ENCODE measurements around the gene PASD1. TPM values are rescaled to one million over a fixed set of nuclear protein-coding genes. Genes with fewer than 3 reads are reported as not detected.

The PASD1 gene
- total RNA-seq, 4 donors from 2014 or later: 0.11 to 0.13 TPM; not detected in 2

DNA sequence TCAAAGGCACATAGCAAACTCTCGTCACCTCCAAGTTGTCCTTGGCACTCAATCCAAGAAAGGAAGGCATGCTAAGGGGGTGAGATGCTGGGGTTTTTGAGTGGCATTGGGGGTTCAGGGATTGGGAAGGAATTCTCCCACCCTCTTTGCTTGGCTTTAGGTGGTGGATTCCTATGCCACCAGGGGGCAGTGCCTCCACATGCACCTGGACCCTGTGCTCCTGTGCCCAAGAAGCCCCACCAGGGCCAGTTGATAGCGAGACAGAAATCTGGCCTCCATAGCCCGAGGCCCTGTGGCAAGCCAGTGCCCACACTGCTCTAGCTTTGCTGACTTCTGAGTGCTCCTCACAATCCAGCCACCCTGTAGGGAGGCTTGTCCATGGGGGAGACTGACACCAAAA is 150.4 kb downstream of the PASD1 start:
- Histone ChIP-seq H3K4me1 (no peaks in the 10 kb centered on the region), H3K27ac (no peak overlapping the region), H3K4me3 (replicated peaks in 1 of 3) (no peak overlapping the region), H3K36me3 (no peaks in the 10 kb centered on the region), H3K9me3 (no peaks in the 10 kb centered on the region), H3K27me3 (no peaks in the 10 kb centered on the region)
- intact Hi-C loops (cut with DNase I): no loop called here
- WGBS, 2 donors: 86 to 92% methylated on average over 1 to 2 of the region's 3 CpGs
- no peak for DNase-seq
- TF ChIP-seq, protein P1, sequence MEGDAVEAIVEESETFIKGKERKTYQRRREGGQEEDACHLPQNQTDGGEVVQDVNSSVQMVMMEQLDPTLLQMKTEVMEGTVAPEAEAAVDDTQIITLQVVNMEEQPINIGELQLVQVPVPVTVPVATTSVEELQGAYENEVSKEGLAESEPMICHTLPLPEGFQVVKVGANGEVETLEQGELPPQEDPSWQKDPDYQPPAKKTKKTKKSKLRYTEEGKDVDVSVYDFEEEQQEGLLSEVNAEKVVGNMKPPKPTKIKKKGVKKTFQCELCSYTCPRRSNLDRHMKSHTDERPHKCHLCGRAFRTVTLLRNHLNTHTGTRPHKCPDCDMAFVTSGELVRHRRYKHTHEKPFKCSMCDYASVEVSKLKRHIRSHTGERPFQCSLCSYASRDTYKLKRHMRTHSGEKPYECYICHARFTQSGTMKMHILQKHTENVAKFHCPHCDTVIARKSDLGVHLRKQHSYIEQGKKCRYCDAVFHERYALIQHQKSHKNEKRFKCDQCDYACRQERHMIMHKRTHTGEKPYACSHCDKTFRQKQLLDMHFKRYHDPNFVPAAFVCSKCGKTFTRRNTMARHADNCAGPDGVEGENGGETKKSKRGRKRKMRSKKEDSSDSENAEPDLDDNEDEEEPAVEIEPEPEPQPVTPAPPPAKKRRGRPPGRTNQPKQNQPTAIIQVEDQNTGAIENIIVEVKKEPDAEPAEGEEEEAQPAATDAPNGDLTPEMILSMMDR (IDR thresholded peaks at IDR 0.05): peak in 1 of 6 experiments; percentile 31
- no peak for TF ChIP-seq POLR2A (IDR thresholded peaks at IDR 0.05)

DNA sequence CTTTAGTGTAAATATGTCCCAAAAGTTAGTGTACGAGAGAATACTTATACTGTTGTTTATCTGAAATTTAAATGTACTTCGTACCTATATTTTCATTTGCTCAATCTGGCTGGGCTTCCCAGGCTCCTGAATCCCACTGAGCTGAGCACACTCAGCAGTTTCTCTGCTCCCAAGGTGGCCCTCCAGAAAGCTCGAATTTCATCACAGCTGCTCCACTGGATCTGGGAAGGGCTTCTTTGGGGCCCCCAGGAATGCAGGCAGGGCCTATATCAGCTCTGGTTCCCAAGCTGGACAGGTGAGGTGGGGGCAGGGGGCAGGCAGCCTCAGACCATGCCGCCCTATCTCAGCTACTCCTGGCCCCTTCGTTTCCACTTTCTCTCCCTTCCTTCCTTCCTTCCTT is 150.9 kb downstream of the PASD1 start:
- no peaks in the 10 kb centered on the region for H3K27me3 ChIP-seq
- no peaks in the 10 kb centered on the region for H3K36me3 ChIP-seq
- DNase-seq: no peak
- no peaks in the 10 kb centered on the region for H3K9me3 ChIP-seq
- no peaks in the 10 kb centered on the region for H3K4me1 ChIP-seq
- no peak for TF ChIP-seq POLR2A (IDR thresholded peaks at IDR 0.05)
- TF ChIP-seq, protein P1 (IDR thresholded peaks at IDR 0.05): no peak
- intact Hi-C loops (cut with DNase I): no loop called here
- H3K27ac ChIP-seq: no peak overlapping the region
- 62% methylated on average over 5 of the region's 5 CpGs for WGBS, 2 donors
- H3K4me3 ChIP-seq (replicated peaks in 1 of 3): no peak overlapping the region

DNA sequence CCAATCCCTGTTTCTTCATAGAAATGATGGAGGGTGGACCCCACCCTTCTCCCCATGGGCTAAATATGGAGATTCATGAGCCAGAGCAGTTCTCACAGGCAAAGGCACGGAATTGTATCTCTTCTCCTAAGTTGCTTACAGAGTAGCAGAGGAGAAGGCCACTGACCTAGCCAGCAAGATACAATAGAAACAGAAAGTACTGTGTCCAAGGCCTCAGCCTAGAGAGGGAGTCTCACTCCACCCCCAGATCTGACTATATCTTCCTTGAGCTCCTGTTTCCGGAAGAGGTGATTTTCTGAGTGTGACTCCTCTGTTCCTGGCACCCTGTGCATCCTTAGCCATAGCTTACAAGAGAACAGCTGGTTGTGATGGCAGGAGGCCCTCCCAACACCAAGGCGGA is 152.3 kb downstream of the PASD1 start, which contains the start of gene FATE1:
FATE1 (plus strand) TSS at position 284 of the 400 bp plus-strand sequence; CDS start at position 369, 85 bp downstream.
- no peaks in the 10 kb centered on the region for H3K36me3 ChIP-seq
- WGBS, 2 donors: 72 to 88% methylated on average over 2 to 3 of the region's 3 CpGs
- no peaks in the 10 kb centered on the region for H3K9me3 ChIP-seq
- DNase-seq: no peak
- no peaks in the 10 kb centered on the region for H3K4me1 ChIP-seq
- no peak within 1 kb of the TSS for H3K4me3 ChIP-seq (replicated peaks in 1 of 3)
- TF ChIP-seq, protein P1 (IDR thresholded peaks at IDR 0.05): no peak
- no peak for TF ChIP-seq POLR2A (IDR thresholded peaks at IDR 0.05)
- no peak within 1 kb of the TSS for H3K27ac ChIP-seq
- no peaks in the 10 kb centered on the region for H3K27me3 ChIP-seq
- intact Hi-C loops (cut with DNase I): no loop called here

DNA sequence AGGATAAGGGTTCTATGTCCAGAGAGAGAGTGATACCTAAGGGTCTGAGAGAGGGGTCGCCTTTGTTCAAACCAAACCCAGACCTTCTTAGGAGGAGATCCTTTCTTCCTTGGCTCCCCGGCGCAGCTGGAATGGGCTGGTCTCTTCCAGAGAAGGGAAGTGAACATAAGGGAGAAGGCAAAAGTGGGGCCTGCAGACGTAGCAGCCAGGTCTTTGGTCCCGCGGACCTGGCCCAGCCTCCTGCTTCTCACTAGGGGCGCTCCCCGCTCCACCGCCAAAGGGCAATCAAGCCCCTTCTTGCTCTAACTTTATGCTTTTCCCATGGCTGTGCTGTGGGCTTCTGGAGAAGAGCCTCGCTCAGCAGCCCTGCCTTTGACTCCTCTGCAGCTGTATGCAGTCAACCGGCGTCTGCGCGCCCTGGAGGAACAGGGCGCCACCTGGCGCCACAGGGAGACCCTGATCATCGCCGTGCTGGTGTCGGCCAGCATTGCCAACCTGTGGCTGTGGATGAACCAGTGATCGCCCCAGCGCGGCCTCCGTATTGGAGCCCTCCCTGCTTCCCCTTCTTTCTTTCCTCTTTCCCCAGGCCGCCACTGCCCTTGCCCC is 158.9 kb downstream of the PASD1 start:
- Histone ChIP-seq H3K27me3 (no peaks in the 10 kb centered on the region), H3K36me3 (no peaks in the 10 kb centered on the region), H3K4me3 (replicated peaks in 1 of 3) (no peak overlapping the region), H3K4me1 (no peaks in the 10 kb centered on the region), H3K9me3 (no peaks in the 10 kb centered on the region), H3K27ac (no peak overlapping the region)
- TF ChIP-seq POLR2A (IDR thresholded peaks at IDR 0.05): no peak
- TF ChIP-seq, protein P1 (IDR thresholded peaks at IDR 0.05): peak in 3 of 6 experiments; percentile 4 to 41 (median 27)
- intact Hi-C loops (cut with DNase I): no loop called here
- 63 to 70% methylated on average over 8 to 14 of the region's 24 CpGs for WGBS, 2 donors
- DNase-seq: peak; percentile 26 to 43

DNA sequence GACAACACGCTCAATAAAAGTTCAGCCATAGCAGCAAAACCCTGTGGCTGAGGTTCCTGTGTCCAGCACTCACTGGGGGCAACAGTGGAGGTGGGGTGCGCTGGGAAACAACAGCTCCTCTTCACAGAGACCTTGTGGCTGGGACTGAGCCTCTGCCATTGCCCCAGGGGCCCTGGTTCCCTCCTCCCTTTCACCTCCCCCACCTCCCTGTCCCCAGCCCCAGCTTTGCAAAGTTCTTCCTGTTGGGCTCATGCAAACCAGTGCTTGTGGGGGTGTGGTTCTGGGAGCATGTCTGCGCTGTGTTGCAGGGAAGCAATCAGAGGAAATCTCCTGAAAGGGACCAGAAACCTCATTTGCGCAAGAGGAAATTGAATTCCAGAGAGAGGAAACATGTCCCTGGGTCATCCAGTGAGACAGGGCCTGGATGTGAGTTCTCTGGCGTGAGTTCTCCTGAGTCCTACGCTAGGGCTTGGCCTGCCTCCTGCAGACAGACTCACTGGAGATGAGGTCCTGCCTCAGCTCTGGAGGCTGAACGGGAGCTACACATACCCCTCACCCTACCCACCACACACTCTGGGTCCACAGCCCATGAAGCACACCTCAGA is 159.8 kb downstream of the PASD1 start:
- TF ChIP-seq, protein P1 (IDR thresholded peaks at IDR 0.05): no peak
- TF ChIP-seq POLR2A (IDR thresholded peaks at IDR 0.05): no peak
- H3K36me3 ChIP-seq: no peaks in the 10 kb centered on the region
- H3K27me3 ChIP-seq: no peaks in the 10 kb centered on the region
- DNase-seq: no peak
- H3K4me3 ChIP-seq (replicated peaks in 1 of 3): no peak overlapping the region
- no peaks in the 10 kb centered on the region for H3K4me1 ChIP-seq
- intact Hi-C loops (cut with DNase I): no loop called here
- H3K27ac ChIP-seq: no peak overlapping the region
- H3K9me3 ChIP-seq: no peaks in the 10 kb centered on the region
- WGBS, 2 donors: 60% methylated on average over 1 of the region's 7 CpGs; no CpG with 5 or more reads in 1 of the 2 donors
